ENCODE results near the gene DPP7. TPM values are rescaled to one million over a fixed set of nuclear protein-coding genes. Genes with fewer than 3 reads are reported as not detected.

Gene DPP7
- total and polyA plus RNA-seq, 9 of the 15 experiments (the other 6 are each of a cell fraction or from before 2014, with no cell fraction given): 0.99 to 365 (median 132) TPM

DNA sequence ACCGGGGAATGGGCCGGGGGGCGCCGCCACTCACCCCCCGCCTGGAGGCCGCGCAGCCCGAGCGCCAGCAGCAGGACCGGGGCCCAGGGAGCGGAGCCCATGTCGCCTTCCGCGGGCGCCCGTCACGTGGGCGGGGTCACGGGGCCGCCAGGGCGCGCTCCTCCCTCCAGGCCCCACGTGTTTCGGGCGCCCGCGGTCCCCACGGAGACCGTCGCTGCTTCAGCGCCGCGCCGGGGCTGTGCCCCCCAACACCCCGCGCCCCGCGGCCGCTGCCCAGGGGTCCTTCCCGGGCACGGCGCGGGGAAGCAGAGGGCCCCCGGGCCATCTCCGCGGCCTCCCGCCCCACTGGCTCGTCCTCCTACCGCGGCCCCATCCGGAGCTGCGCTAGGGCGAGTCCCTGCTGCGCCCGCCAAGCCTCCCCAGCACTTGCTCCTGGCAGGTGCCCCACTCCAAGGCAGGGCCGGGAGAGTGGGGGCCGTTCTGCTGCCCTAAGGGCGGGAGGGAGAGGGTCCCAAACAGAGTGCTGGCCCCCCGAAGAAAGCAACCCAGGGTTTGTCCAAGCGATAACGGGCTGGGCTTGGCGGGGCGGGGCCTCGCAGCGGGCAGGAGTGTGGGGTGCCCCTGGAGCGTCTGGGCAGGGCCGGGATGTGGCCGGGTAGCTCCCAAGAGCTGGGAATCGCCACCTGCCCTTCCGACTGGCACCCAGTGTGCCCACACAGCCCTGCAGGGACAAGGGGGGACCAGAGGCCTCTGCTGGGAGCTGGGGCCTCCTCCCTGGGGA lies at the start of gene DPP7 (continued):
- TF ChIP-seq, protein P1, sequence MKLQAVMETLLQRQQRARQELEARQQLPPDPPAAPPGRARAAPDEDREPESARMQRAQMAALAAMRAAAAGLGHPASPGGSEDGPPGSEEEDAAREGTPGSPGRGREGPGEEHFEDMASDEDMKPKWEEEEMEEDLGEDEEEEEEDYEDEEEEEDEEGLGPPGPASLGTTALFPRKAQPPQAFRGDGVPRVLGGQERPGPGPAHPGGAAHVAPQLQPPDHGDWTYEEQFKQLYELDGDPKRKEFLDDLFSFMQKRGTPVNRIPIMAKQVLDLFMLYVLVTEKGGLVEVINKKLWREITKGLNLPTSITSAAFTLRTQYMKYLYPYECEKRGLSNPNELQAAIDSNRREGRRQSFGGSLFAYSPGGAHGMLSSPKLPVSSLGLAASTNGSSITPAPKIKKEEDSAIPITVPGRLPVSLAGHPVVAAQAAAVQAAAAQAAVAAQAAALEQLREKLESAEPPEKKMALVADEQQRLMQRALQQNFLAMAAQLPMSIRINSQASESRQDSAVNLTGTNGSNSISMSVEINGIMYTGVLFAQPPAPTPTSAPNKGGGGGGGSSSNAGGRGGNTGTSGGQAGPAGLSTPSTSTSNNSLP (IDR thresholded peaks at IDR 0.05; ENCODE audit: borderline replicate concordance, low read depth, low read length): no peak
- TF ChIP-seq, protein P2, sequence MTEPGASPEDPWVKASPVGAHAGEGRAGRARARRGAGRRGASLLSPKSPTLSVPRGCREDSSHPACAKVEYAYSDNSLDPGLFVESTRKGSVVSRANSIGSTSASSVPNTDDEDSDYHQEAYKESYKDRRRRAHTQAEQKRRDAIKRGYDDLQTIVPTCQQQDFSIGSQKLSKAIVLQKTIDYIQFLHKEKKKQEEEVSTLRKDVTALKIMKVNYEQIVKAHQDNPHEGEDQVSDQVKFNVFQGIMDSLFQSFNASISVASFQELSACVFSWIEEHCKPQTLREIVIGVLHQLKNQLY (CRISPR knock-in tag; conservative IDR thresholded peaks at IDR 0.05): no peak; a peak in 1 of 4 replicates
- peak; percentile 17; the same call in 1 of the 2 replicates for TF ChIP-seq TGIF2 (CRISPR knock-in tag; IDR thresholded peaks at IDR 0.05)
- no peak for TF ChIP-seq ZNF175 (CRISPR knock-in tag; IDR thresholded peaks at IDR 0.05; ENCODE audit: low read depth)
- TF ChIP-seq NR2C1 (IDR thresholded peaks at IDR 0.05): no peak
- no peak for TF ChIP-seq NR2C1 (tag; IDR thresholded peaks at IDR 0.05)
- TF ChIP-seq PHTF2 (CRISPR knock-in tag; IDR thresholded peaks at IDR 0.05): no peak
- no peak for TF ChIP-seq BCOR (IDR thresholded peaks at IDR 0.05)
- no peak for TF ChIP-seq MAFF (IDR thresholded peaks at IDR 0.05; ENCODE audit: low read length)
- no peak for TF ChIP-seq CHD1 (IDR thresholded peaks at IDR 0.05; ENCODE audit: low read length)
- no peak for TF ChIP-seq ZNF785 (CRISPR knock-in tag; IDR thresholded peaks at IDR 0.05)
- no peak for TF ChIP-seq ZNF431 (CRISPR knock-in tag; IDR thresholded peaks at IDR 0.05)
- TF ChIP-seq NR2C2 (CRISPR knock-in tag; IDR thresholded peaks at IDR 0.05): no peak; the same call in 1 of the 2 replicates
- peak; percentile 95 for TF ChIP-seq NR2C2 (tag; IDR thresholded peaks at IDR 0.05)
- no peak for TF ChIP-seq MCM5 (IDR thresholded peaks at IDR 0.05; ENCODE audit: low read depth)
- TF ChIP-seq ZNF644 (tag; IDR thresholded peaks at IDR 0.05; ENCODE audit: low read depth): no peak
- TF ChIP-seq HDAC6 (IDR thresholded peaks at IDR 0.05; ENCODE audit: low read depth, low read length): no peak
- TF ChIP-seq GABPB2 (CRISPR knock-in tag; conservative IDR thresholded peaks at IDR 0.05): no peak
- peak; percentile 40 for TF ChIP-seq KDM5B (IDR thresholded peaks at IDR 0.05; ENCODE audit: insufficient replicate concordance, low read depth, low read length)
- TF ChIP-seq, protein P3, sequence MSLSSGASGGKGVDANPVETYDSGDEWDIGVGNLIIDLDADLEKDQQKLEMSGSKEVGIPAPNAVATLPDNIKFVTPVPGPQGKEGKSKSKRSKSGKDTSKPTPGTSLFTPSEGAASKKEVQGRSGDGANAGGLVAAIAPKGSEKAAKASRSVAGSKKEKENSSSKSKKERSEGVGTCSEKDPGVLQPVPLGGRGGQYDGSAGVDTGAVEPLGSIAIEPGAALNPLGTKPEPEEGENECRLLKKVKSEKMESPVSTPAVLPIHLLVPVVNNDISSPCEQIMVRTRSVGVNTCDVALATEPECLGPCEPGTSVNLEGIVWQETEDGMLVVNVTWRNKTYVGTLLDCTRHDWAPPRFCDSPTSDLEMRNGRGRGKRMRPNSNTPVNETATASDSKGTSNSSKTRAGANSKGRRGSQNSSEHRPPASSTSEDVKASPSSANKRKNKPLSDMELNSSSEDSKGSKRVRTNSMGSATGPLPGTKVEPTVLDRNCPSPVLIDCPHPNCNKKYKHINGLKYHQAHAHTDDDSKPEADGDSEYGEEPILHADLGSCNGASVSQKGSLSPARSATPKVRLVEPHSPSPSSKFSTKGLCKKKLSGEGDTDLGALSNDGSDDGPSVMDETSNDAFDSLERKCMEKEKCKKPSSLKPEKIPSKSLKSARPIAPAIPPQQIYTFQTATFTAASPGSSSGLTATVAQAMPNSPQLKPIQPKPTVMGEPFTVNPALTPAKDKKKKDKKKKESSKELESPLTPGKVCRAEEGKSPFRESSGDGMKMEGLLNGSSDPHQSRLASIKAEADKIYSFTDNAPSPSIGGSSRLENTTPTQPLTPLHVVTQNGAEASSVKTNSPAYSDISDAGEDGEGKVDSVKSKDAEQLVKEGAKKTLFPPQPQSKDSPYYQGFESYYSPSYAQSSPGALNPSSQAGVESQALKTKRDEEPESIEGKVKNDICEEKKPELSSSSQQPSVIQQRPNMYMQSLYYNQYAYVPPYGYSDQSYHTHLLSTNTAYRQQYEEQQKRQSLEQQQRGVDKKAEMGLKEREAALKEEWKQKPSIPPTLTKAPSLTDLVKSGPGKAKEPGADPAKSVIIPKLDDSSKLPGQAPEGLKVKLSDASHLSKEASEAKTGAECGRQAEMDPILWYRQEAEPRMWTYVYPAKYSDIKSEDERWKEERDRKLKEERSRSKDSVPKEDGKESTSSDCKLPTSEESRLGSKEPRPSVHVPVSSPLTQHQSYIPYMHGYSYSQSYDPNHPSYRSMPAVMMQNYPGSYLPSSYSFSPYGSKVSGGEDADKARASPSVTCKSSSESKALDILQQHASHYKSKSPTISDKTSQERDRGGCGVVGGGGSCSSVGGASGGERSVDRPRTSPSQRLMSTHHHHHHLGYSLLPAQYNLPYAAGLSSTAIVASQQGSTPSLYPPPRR (CRISPR knock-in tag; IDR thresholded peaks at IDR 0.05; ENCODE audit: borderline replicate concordance): no peak
- no peak for TF ChIP-seq SLC30A9 (CRISPR knock-in tag; IDR thresholded peaks at IDR 0.05)
- no peak for TF ChIP-seq ZNF551 (CRISPR knock-in tag; IDR thresholded peaks at IDR 0.05)
- peak; percentile 92 for TF ChIP-seq GATAD2B (IDR thresholded peaks at IDR 0.05; ENCODE audit: borderline replicate concordance)

Measured in K562 (cell line).